ENCODE measurements around the gene ADGRG7. TPM values are rescaled to one million over a fixed set of nuclear protein-coding genes. Genes with fewer than 3 reads are reported as not detected.

Gene ADGRG7
- total RNA-seq, 4 donors from 2014 or later, result 0.58 TPM; not detected in 3

- intact Hi-C loops (cut with DNase I; ENCODE audit: low total_unique reads), result no loop called here
- DNase-seq, result no peak
- no peaks in the 10 kb centered on the region for H3K4me1 ChIP-seq
- no peak overlapping the region for H3K27ac ChIP-seq
- ATAC-seq, result no peak
- in situ Hi-C loops (cut with MboI; ENCODE audit: low sequenced_read_pairs in 4 of 4), result no loop called here
- H3K36me3 ChIP-seq, result no peaks in the 10 kb centered on the region
- TF ChIP-seq CTCF (IDR thresholded peaks at IDR 0.05 in 4 of 5, conservative IDR thresholded peaks at IDR 0.05 in 1 of 5) (no peak), POLR2A (IDR thresholded peaks at IDR 0.05) (no peak)
- no peaks in the 10 kb centered on the region for H3K9me3 ChIP-seq
- peaks cover 0 to 11% (median 0%) of the 10 kb centered on the region in 3 donors for H3K27me3 ChIP-seq
- no peak overlapping the region for H3K4me3 ChIP-seq
Observed at GRCh38 chr3:100613721-100614390, 4.5 kb downstream of the ADGRG7 start.

- Histone ChIP-seq H3K4me3 (no peak overlapping the region), H3K9me3 (no peaks in the 10 kb centered on the region), H3K27me3 (peaks cover 0 to 7% (median 0%) of the 10 kb centered on the region in 3 donors), H3K27ac (no peak overlapping the region), H3K36me3 (no peaks in the 10 kb centered on the region), H3K4me1 (no peaks in the 10 kb centered on the region)
- DNase-seq (no peak), ATAC-seq (no peak)
- in situ Hi-C loops (cut with MboI; ENCODE audit: low sequenced_read_pairs in 4 of 4) (no loop called here), intact Hi-C loops (cut with DNase I; ENCODE audit: low total_unique reads) (no loop called here)
- TF ChIP-seq POLR2A (IDR thresholded peaks at IDR 0.05), result no peak
- no peak for TF ChIP-seq CTCF (IDR thresholded peaks at IDR 0.05 in 4 of 5, conservative IDR thresholded peaks at IDR 0.05 in 1 of 5)
Observed at GRCh38 chr3:100614941-100615340, 5.5 kb downstream of the ADGRG7 start.

GRCh38 chr3:100615684-100616083 lies 6.3 kb downstream of the ADGRG7 start:
- intact Hi-C loops (cut with DNase I; ENCODE audit: low total_unique reads), result no loop called here
- in situ Hi-C loops (cut with MboI; ENCODE audit: low sequenced_read_pairs in 4 of 4), result no loop called here
- no peak for ATAC-seq

GRCh38 chr3:100621251-100621650 lies 11.8 kb downstream of the ADGRG7 start:
- DNase-seq, result no peak
- Histone ChIP-seq H3K4me3 (no peak overlapping the region), H3K9me3 (no peaks in the 10 kb centered on the region), H3K36me3 (no peaks in the 10 kb centered on the region), H3K4me1 (no peaks in the 10 kb centered on the region), H3K27ac (no peak overlapping the region), H3K27me3 (no peaks in the 10 kb centered on the region)
- in situ Hi-C loops (cut with MboI; ENCODE audit: low sequenced_read_pairs in 4 of 4) (no loop called here), intact Hi-C loops (cut with DNase I; ENCODE audit: low total_unique reads) (no loop called here)
- ATAC-seq, result no peak
- TF ChIP-seq CTCF (IDR thresholded peaks at IDR 0.05 in 4 of 5, conservative IDR thresholded peaks at IDR 0.05 in 1 of 5) (no peak), POLR2A (IDR thresholded peaks at IDR 0.05) (no peak)

More at GRCh38 chr3:100615684-100616083, 6.3 kb downstream of the ADGRG7 start:
- no peak overlapping the region for H3K27ac ChIP-seq
- no peaks in the 10 kb centered on the region for H3K36me3 ChIP-seq
- no peaks in the 10 kb centered on the region for H3K4me1 ChIP-seq
- H3K27me3 ChIP-seq, result peaks cover 0 to 2% (median 0%) of the 10 kb centered on the region in 3 donors
- DNase-seq, result no peak
- no peaks in the 10 kb centered on the region for H3K9me3 ChIP-seq
- H3K4me3 ChIP-seq, result no peak overlapping the region
- no peak for TF ChIP-seq POLR2A (IDR thresholded peaks at IDR 0.05)
- TF ChIP-seq CTCF (IDR thresholded peaks at IDR 0.05 in 4 of 5, conservative IDR thresholded peaks at IDR 0.05 in 1 of 5), result no peak

GRCh38 chr3:100627491-100627890 lies 18.1 kb downstream of the ADGRG7 start:
- intact Hi-C loops (cut with DNase I; ENCODE audit: low total_unique reads) (no loop called here), in situ Hi-C loops (cut with MboI; ENCODE audit: low sequenced_read_pairs in 4 of 4) (no loop called here)
- DNase-seq, result no peak
- H3K9me3 ChIP-seq, result no peaks in the 10 kb centered on the region
- no peak overlapping the region for H3K4me3 ChIP-seq
- TF ChIP-seq CTCF (IDR thresholded peaks at IDR 0.05 in 4 of 5, conservative IDR thresholded peaks at IDR 0.05 in 1 of 5) (no peak), POLR2A (IDR thresholded peaks at IDR 0.05) (no peak)
- H3K27me3 ChIP-seq, result no peaks in the 10 kb centered on the region
- H3K36me3 ChIP-seq, result no peaks in the 10 kb centered on the region
- ATAC-seq, result no peak
- H3K4me1 ChIP-seq, result no peaks in the 10 kb centered on the region
- H3K27ac ChIP-seq, result no peak overlapping the region

All from gastrocnemius medialis (tissue), 4 donors.